CD4-positive, alpha-beta T cell (primary cell): Measurements from ENCODE around the gene RNF186. TPM values are rescaled to one million over a fixed set of nuclear protein-coding genes. Genes with fewer than 3 reads are reported as not detected.

Experiments
- ATAC-seq: fragments of 200-7000 bp; cut with Tn5 transposase; one replicate; pipeline ENCODE4 v1.10.0; 2022; ENCODE audit warnings: mild to moderate bottlenecking; ENCODE audit not compliant: poor library complexity
- CTCF ChIA-PET: fragments of 350-600 bp; sonication (Branson Sonifier 250); formaldehyde crosslinking; loops from one replicate; lab custom pipeline; 2021; ENCODE audit warnings: antibody characterized with exemption, inconsistent platforms; lab: Charles Lee
- POLR2A ChIA-PET: fragments of 350-600 bp; sonication (Branson Sonifier 250); formaldehyde crosslinking; loops from one replicate; lab custom pipeline; 2021; ENCODE audit warnings: antibody characterized with exemption, inconsistent platforms; lab: Charles Lee
- DNase-seq, 14 experiments: peaks; one replicate each; pipeline ENCODE4 v3.0.0-alpha.2; 2013 to 2020; ENCODE audit warnings: mixed read lengths in 2 of 14
- H3K27ac ChIP-seq, 2 donors: one replicate each; pipeline versions ENCODE4 v1.5.1 to v1.7.0; 2013; ENCODE audit warnings: low read length in 2 of 2, low read depth in 1 of 2, mild to moderate bottlenecking in 1 of 2
- H3K27me3 ChIP-seq, 2 experiments: 1 replicate in 1 of 2; 2 replicates in 1 of 2; pipeline versions ENCODE4 v1.6.1 to v1.7.0; 2013; ENCODE audit warnings: low read length in 2 of 2, control low read depth in 1 of 2, mild to moderate bottlenecking in 1 of 2, moderate library complexity in 1 of 2; ENCODE audit not compliant: insufficient read depth in 2 of 2, control insufficient read depth in 1 of 2
- H3K36me3 ChIP-seq: one replicate; pipeline ENCODE4 v1.6.1; 2013; ENCODE audit warnings: low read length, control low read depth; ENCODE audit not compliant: insufficient read depth
- H3K4me1 ChIP-seq: one replicate; pipeline ENCODE4 v1.6.1; 2013; ENCODE audit warnings: low read length, control low read depth; ENCODE audit not compliant: insufficient read depth
- H3K4me3 ChIP-seq: one replicate; pipeline ENCODE4 v1.5.1; 2013; ENCODE audit warnings: mild to moderate bottlenecking, low read length, moderate library complexity
- H3K9me3 ChIP-seq, 2 experiments: 1 replicate in 1 of 2; 2 replicates in 1 of 2; pipeline versions ENCODE4 v1.6.1 to v1.7.0; 2013; ENCODE audit warnings: low read length in 2 of 2, mild to moderate bottlenecking in 2 of 2, control low read depth in 1 of 2, moderate library complexity in 1 of 2; ENCODE audit not compliant: control insufficient read depth in 1 of 2, insufficient read depth in 1 of 2
- H3K27ac Mint-ChIP-seq: one replicate; pipeline ENCODE4 v1.8.0; 2020; ENCODE audit warnings: mixed read lengths
- H3K27me3 Mint-ChIP-seq: one replicate; pipeline ENCODE4 v1.8.0; 2021; ENCODE audit warnings: mixed read lengths
- H3K36me3 Mint-ChIP-seq: one replicate; pipeline ENCODE4 v1.8.0; 2021; ENCODE audit warnings: low read depth, mixed read lengths
- H3K4me1 Mint-ChIP-seq: one replicate; pipeline ENCODE4 v1.8.0; 2021; ENCODE audit warnings: low read depth, mixed read lengths
- H3K4me3 Mint-ChIP-seq: one replicate; pipeline ENCODE4 v1.8.0; 2020; ENCODE audit warnings: mild to moderate bottlenecking, mixed read lengths
- H3K9me3 Mint-ChIP-seq: one replicate; pipeline ENCODE4 v1.8.0; 2020; ENCODE audit warnings: mixed read lengths
- CTCF ChIP-seq: fragments of 200-600 bp; IDR thresholded peaks from one replicate; pipeline ENCODE4 v1.8.0; 2022; ENCODE audit warnings: antibody characterized with exemption, mild to moderate bottlenecking
- intact Hi-C, 2 experiments: fragments of 100-400 bp; cut with DNase I in 1 of 2; cut with micrococcal nuclease in 1 of 2; formaldehyde crosslinking; loops; one replicate each; pipeline versions ENCODE4 v1.15.1 to v1.9.0; 2023 to 2025; cut with DNase I, micrococcal nuclease
- total RNA-seq, 174 experiments: library from RNA in 2 of 174; stranded (reverse) in 2 of 174; gene quantifications; one replicate each; pipeline ENCODE4 v1.2.3 and lab custom pipeline; 2021 to 2026

The RNF186 gene
- total RNA-seq, 2 experiments from 2014 or later = not detected

- Mint-ChIP-seq H3K4me3 (no peak overlapping the region), H3K27ac (no peak overlapping the region), H3K36me3 (peaks cover 77% of the 10 kb centered on the region), H3K27me3 (no peaks in the 10 kb centered on the region), H3K4me1 (no peaks in the 10 kb centered on the region), H3K9me3 (no peaks in the 10 kb centered on the region)
- POLR2A ChIA-PET = no interaction called here
- CTCF ChIA-PET = no interaction called here
- Histone ChIP-seq H3K27ac (no peak overlapping the region), H3K36me3 (peaks cover 63% of the 10 kb centered on the region), H3K9me3 (peaks cover 0 to 6% of the 10 kb centered on the region in 2 experiments), H3K27me3 (no peaks in the 10 kb centered on the region), H3K4me1 (no peaks in the 10 kb centered on the region), H3K4me3 (no peak overlapping the region)
- no peak for TF ChIP-seq CTCF
- intact Hi-C loops = no loop called here
- DNase-seq = no peak
- ATAC-seq = no peak
Measured at GRCh38 chr1:19776933-19777332, 38.1 kb downstream of the RNF186 start.

DNA sequence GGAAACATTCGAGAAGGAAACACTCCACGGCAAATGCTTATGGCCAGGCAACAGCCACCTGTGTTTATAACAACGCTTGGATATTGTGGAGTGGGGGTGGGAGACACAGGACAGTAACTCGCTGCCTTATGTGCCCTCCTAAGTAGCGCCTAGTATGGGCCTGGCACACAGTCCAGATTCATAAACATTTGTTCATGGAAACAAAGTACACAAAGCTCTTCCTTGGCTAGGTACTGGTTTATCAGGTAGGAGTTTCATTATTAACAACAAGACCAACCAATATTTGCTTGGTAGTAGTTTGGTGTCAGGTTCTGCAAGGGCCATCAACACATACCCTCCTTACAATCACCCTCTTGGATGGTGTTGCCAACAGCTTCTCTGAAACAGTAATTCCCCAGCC, 38.8 kb downstream of the RNF186 start:
- no peak overlapping the region for H3K4me3 ChIP-seq
- H3K27ac ChIP-seq = no peak overlapping the region
- Mint-ChIP-seq H3K36me3 (peaks cover 77% of the 10 kb centered on the region), H3K4me1 (no peaks in the 10 kb centered on the region), H3K27ac (no peak overlapping the region), H3K27me3 (no peaks in the 10 kb centered on the region), H3K4me3 (no peak overlapping the region), H3K9me3 (no peaks in the 10 kb centered on the region)
- DNase-seq (no peak), ATAC-seq (no peak)
- no peaks in the 10 kb centered on the region for H3K27me3 ChIP-seq
- no peak for TF ChIP-seq CTCF
- CTCF ChIA-PET = no interaction called here
- POLR2A ChIA-PET = no interaction called here
- peaks cover 0 to 6% of the 10 kb centered on the region in 2 experiments for H3K9me3 ChIP-seq
- peaks cover 63% of the 10 kb centered on the region for H3K36me3 ChIP-seq
- intact Hi-C loops = no loop called here
- H3K4me1 ChIP-seq = no peaks in the 10 kb centered on the region

GRCh38 chr1:19775831-19776230, 39.3 kb downstream of the RNF186 start:
- no peak overlapping the region for H3K27ac Mint-ChIP-seq
- H3K27me3 Mint-ChIP-seq = no peaks in the 10 kb centered on the region
- peaks cover 64% of the 10 kb centered on the region for H3K36me3 ChIP-seq
- ChIA-PET POLR2A (no interaction called here), CTCF (no interaction called here)
- H3K27ac ChIP-seq = no peak overlapping the region
- H3K9me3 ChIP-seq = peaks cover 0 to 6% of the 10 kb centered on the region in 2 experiments
- TF ChIP-seq CTCF = no peak
- DNase-seq = no peak
- no peak overlapping the region for H3K4me3 Mint-ChIP-seq
- H3K4me1 Mint-ChIP-seq = no peaks in the 10 kb centered on the region
- no peak overlapping the region for H3K4me3 ChIP-seq
- ATAC-seq = no peak
- H3K9me3 Mint-ChIP-seq = no peaks in the 10 kb centered on the region
- H3K27me3 ChIP-seq = no peaks in the 10 kb centered on the region
- peaks cover 77% of the 10 kb centered on the region for H3K36me3 Mint-ChIP-seq
- no peaks in the 10 kb centered on the region for H3K4me1 ChIP-seq
- intact Hi-C loops = no loop called here
